Central memory CD8-positive, alpha-beta T cell (primary cell): ENCODE results near the gene SLIT1.

Source experiments
- ATAC-seq: fragments of 150-1000 bp; cut with Tn5 transposase; replicated peaks from 2 replicates; pipeline ENCODE4 v1.10.0; 2022; ENCODE audit warnings: mild to moderate bottlenecking, moderate FRiP score, moderate number of reproducible peaks; ENCODE audit not compliant: poor library complexity, severe bottlenecking; ENCODE audit errors: extremely low read depth
- DNase-seq, 2 donors: peaks; one replicate each; pipeline ENCODE4 v3.0.0; 2021; ENCODE audit warnings: low spot score in 2 of 2
- H3K27ac Mint-ChIP-seq: one replicate; pipeline ENCODE4 v1.8.0; 2022; ENCODE audit warnings: low read depth, mild to moderate bottlenecking, moderate library complexity, mixed read lengths
- H3K27me3 Mint-ChIP-seq: one replicate; pipeline ENCODE4 v1.8.0; 2022; ENCODE audit warnings: mixed read lengths
- H3K36me3 Mint-ChIP-seq: one replicate; pipeline ENCODE4 v1.8.0; 2022; ENCODE audit warnings: mild to moderate bottlenecking, moderate library complexity, mixed read lengths; ENCODE audit not compliant: insufficient read depth
- H3K4me1 Mint-ChIP-seq: one replicate; pipeline ENCODE4 v1.8.0; 2022; ENCODE audit warnings: mixed read lengths
- H3K4me3 Mint-ChIP-seq: one replicate; pipeline ENCODE4 v1.8.0; 2022; ENCODE audit warnings: mild to moderate bottlenecking, moderate library complexity, mixed read lengths
- H3K9me3 Mint-ChIP-seq: one replicate; pipeline ENCODE4 v1.8.0; 2022; ENCODE audit warnings: mixed read lengths

Gene SLIT1

GRCh38 chr10:97001183-97001991, 184.4 kb downstream of the SLIT1 start:
- DNase-seq: no peak
- Mint-ChIP-seq H3K9me3 (peaks cover 8% of the 10 kb centered on the region), H3K27ac (no peak overlapping the region), H3K27me3 (no peaks in the 10 kb centered on the region), H3K4me3 (no peak overlapping the region), H3K4me1 (no peaks in the 10 kb centered on the region), H3K36me3 (peaks cover 5% of the 10 kb centered on the region)
- no peak for ATAC-seq

GRCh38 chr10:97000487-97001182, 185.1 kb downstream of the SLIT1 start:
- ATAC-seq (no peak), DNase-seq (no peak)
- H3K27ac Mint-ChIP-seq: no peak overlapping the region
- peaks cover 5% of the 10 kb centered on the region for H3K36me3 Mint-ChIP-seq
- H3K27me3 Mint-ChIP-seq: no peaks in the 10 kb centered on the region
- no peak overlapping the region for H3K4me3 Mint-ChIP-seq
- H3K4me1 Mint-ChIP-seq: no peaks in the 10 kb centered on the region
- peaks cover 4% of the 10 kb centered on the region for H3K9me3 Mint-ChIP-seq

- no peaks in the 10 kb centered on the region for H3K9me3 Mint-ChIP-seq
- peaks cover 5% of the 10 kb centered on the region for H3K36me3 Mint-ChIP-seq
- no peak for DNase-seq
- H3K4me1 Mint-ChIP-seq: no peaks in the 10 kb centered on the region
- ATAC-seq: no peak
- no peak overlapping the region for H3K27ac Mint-ChIP-seq
- H3K4me3 Mint-ChIP-seq: no peak overlapping the region
- H3K27me3 Mint-ChIP-seq: no peaks in the 10 kb centered on the region
Measured at GRCh38 chr10:96999987-97000386, 185.8 kb downstream of the SLIT1 start.

- H3K27ac Mint-ChIP-seq: no peak overlapping the region
- DNase-seq: no peak
- no peak for ATAC-seq
- no peaks in the 10 kb centered on the region for H3K9me3 Mint-ChIP-seq
- H3K36me3 Mint-ChIP-seq: peaks cover 5% of the 10 kb centered on the region
- no peaks in the 10 kb centered on the region for H3K4me1 Mint-ChIP-seq
- H3K4me3 Mint-ChIP-seq: no peak overlapping the region
- no peaks in the 10 kb centered on the region for H3K27me3 Mint-ChIP-seq
Measured at GRCh38 chr10:96999337-96999736, 186.4 kb downstream of the SLIT1 start.

- DNase-seq (no peak), ATAC-seq (no peak)
- Mint-ChIP-seq H3K27ac (no peak overlapping the region), H3K9me3 (no peaks in the 10 kb centered on the region), H3K36me3 (peaks cover 5% of the 10 kb centered on the region), H3K27me3 (no peaks in the 10 kb centered on the region), H3K4me3 (no peak overlapping the region), H3K4me1 (no peaks in the 10 kb centered on the region)
Measured at GRCh38 chr10:96998329-96998888, 187.3 kb downstream of the SLIT1 start.

- Mint-ChIP-seq H3K4me3 (no peak overlapping the region), H3K4me1 (no peaks in the 10 kb centered on the region), H3K27me3 (no peaks in the 10 kb centered on the region), H3K9me3 (no peaks in the 10 kb centered on the region), H3K27ac (no peak overlapping the region), H3K36me3 (peaks cover 4% of the 10 kb centered on the region)
- ATAC-seq (no peak), DNase-seq (no peak)
Measured at GRCh38 chr10:96996275-96996965, 189.3 kb downstream of the SLIT1 start.

GRCh38 chr10:96995851-96996250, 189.9 kb downstream of the SLIT1 start:
- ATAC-seq: no peak
- H3K9me3 Mint-ChIP-seq: no peaks in the 10 kb centered on the region
- no peak for DNase-seq
- H3K4me3 Mint-ChIP-seq: no peak overlapping the region
- peaks cover 4% of the 10 kb centered on the region for H3K36me3 Mint-ChIP-seq
- H3K27me3 Mint-ChIP-seq: no peaks in the 10 kb centered on the region
- H3K4me1 Mint-ChIP-seq: no peaks in the 10 kb centered on the region
- no peak overlapping the region for H3K27ac Mint-ChIP-seq

GRCh38 chr10:96992721-96993120, 193.0 kb downstream of the SLIT1 start:
- H3K4me1 Mint-ChIP-seq: no peaks in the 10 kb centered on the region
- peaks cover 3% of the 10 kb centered on the region for H3K36me3 Mint-ChIP-seq
- peak overlapping the region; percentile 8 for H3K27ac Mint-ChIP-seq
- DNase-seq (no peak), ATAC-seq (no peak)
- H3K27me3 Mint-ChIP-seq: no peaks in the 10 kb centered on the region
- no peak overlapping the region for H3K4me3 Mint-ChIP-seq
- no peaks in the 10 kb centered on the region for H3K9me3 Mint-ChIP-seq

- H3K4me1 Mint-ChIP-seq: no peaks in the 10 kb centered on the region
- DNase-seq (no peak), ATAC-seq (no peak)
- no peak overlapping the region for H3K4me3 Mint-ChIP-seq
- H3K27me3 Mint-ChIP-seq: no peaks in the 10 kb centered on the region
- H3K27ac Mint-ChIP-seq: no peak overlapping the region
- H3K36me3 Mint-ChIP-seq: peaks cover 1% of the 10 kb centered on the region
- no peaks in the 10 kb centered on the region for H3K9me3 Mint-ChIP-seq
Measured at GRCh38 chr10:96991313-96991841, 194.4 kb downstream of the SLIT1 start.

GRCh38 chr10:96988426-96988825, 197.3 kb downstream of the SLIT1 start:
- peaks cover 4% of the 10 kb centered on the region for H3K36me3 Mint-ChIP-seq
- ATAC-seq (no peak), DNase-seq (no peak)
- no peak overlapping the region for H3K4me3 Mint-ChIP-seq
- H3K4me1 Mint-ChIP-seq: peaks cover 4% of the 10 kb centered on the region
- H3K27ac Mint-ChIP-seq: no peak overlapping the region
- no peaks in the 10 kb centered on the region for H3K9me3 Mint-ChIP-seq
- H3K27me3 Mint-ChIP-seq: no peaks in the 10 kb centered on the region

- H3K36me3 Mint-ChIP-seq: peaks cover 4% of the 10 kb centered on the region
- no peaks in the 10 kb centered on the region for H3K27me3 Mint-ChIP-seq
- H3K9me3 Mint-ChIP-seq: no peaks in the 10 kb centered on the region
- H3K4me3 Mint-ChIP-seq: no peak overlapping the region
- H3K4me1 Mint-ChIP-seq: peaks cover 4% of the 10 kb centered on the region
- ATAC-seq (no peak), DNase-seq (no peak)
- H3K27ac Mint-ChIP-seq: no peak overlapping the region
Measured at GRCh38 chr10:96987842-96988175, 197.9 kb downstream of the SLIT1 start.

GRCh38 chr10:96987141-96987841, 198.5 kb downstream of the SLIT1 start:
- Mint-ChIP-seq H3K27ac (no peak overlapping the region), H3K27me3 (no peaks in the 10 kb centered on the region), H3K4me3 (no peak overlapping the region), H3K9me3 (no peaks in the 10 kb centered on the region), H3K36me3 (peaks cover 4% of the 10 kb centered on the region), H3K4me1 (peaks cover 4% of the 10 kb centered on the region)
- DNase-seq (no peak), ATAC-seq (no peak)
